ENCODE data around the gene RNASEH2A. TPM values are rescaled to one million over a fixed set of nuclear protein-coding genes. Genes with fewer than 3 reads are reported as not detected.

RNASEH2A gene
- polyA plus RNA-seq, 1 donor (not counting 4 experiments of a cell fraction or from before 2014, with no cell fraction given) = 19.7 TPM

DNA sequence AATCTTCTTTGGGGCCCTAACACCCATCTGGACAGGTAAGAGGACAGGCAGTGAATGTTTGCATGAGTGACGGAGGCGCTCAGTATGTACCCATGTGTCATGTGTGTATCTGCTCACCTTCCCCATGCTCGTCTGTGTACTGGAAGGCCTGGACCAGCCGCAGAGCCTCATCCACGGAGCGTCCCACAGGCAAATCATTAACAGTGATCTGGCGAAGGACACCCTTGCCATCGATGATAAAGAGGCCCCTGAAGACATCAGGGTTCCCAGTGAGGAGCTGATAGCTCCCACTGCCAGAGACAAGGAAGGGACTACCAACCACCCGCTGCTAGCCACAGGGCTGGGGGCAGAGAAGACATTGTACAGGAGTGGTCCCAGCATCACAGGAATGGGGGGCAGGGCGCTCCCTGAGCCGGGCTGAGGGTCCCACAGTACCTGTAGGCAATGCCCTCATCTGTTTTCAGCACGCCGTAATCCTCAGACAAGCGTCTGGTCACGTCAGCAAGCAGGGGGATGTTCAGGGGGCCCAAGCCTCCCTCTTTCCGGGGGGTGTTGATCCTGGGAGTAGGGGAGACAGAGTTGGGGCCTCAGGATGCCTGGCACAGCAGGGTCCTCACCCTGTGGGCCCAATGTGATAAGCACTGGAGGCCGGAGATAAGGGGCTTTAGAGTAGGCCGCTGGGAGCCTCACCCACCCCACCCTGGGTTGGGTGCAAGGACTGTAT, 6.5 kb upstream of the RNASEH2A start:
- Histone ChIP-seq H2AFZ (ENCODE audit: control insufficient read depth, low read length) (no peak overlapping the region), H4K20me1 (ENCODE audit: control insufficient read depth, extremely low read depth, insufficient read depth, low read length) (no peaks in the 10 kb centered on the region), H3K27ac (ENCODE audit: control insufficient read depth, insufficient read depth, low read length) (no peak overlapping the region), H3K9ac (ENCODE audit: control insufficient read depth, extremely low read depth, insufficient read depth, low read length) (no peak overlapping the region), H3K9me1 (ENCODE audit: control insufficient read depth, extremely low read depth, insufficient read depth, low read length) (no peaks in the 10 kb centered on the region), H3K79me2 (ENCODE audit: control insufficient read depth, insufficient read depth, low read length) (peaks cover 13% of the 10 kb centered on the region), H3K4me2 (ENCODE audit: control insufficient read depth, extremely low read depth, insufficient read depth, low read depth, low read length) (peak overlapping the region; percentile 94), H3K27me3 (ENCODE audit: control insufficient read depth, extremely low read depth, insufficient read depth, low read length) (no peaks in the 10 kb centered on the region), H3K4me3 (ENCODE audit: control insufficient read depth in 2 of 3, extremely low read depth in 1 of 3, insufficient read depth in 2 of 3, low read depth in 1 of 3, low read length in 3 of 3) (no peak overlapping the region), H3K9me3 (ENCODE audit: control insufficient read depth, low read depth, low read length) (no peaks in the 10 kb centered on the region), H3K36me3 (ENCODE audit: control insufficient read depth in 2 of 2, extremely low read depth in 1 of 2, insufficient read depth in 2 of 2, low read length in 2 of 2) (peaks cover 4 to 9% of the 10 kb centered on the region in 2 experiments), H3K4me1 (ENCODE audit: control insufficient read depth, extremely low read depth, insufficient read depth, low read length) (peaks cover 27% of the 10 kb centered on the region)
- dilution Hi-C loops (cut with MboI; ENCODE audit: extremely low pct_ligation_motif_present, low sequenced_read_pairs) = no loop called here
- TF ChIP-seq CTCF (optimal IDR thresholded peaks at IDR 0.05 in 1 of 3, IDR thresholded peaks at IDR 0.05 in 1 of 3, conservative IDR thresholded peaks at IDR 0.05 in 1 of 3; ENCODE audit: extremely low read depth in 1 of 3, insufficient read depth in 2 of 3, low read length in 3 of 3) (no peak), EZH2 (IDR thresholded peaks at IDR 0.05; ENCODE audit: low read length) (no peak)
- no peak for DNase-seq (ENCODE audit: low read depth, low spot score)
- FAIRE-seq = no peak

GRCh38 chr19:12800466-12800770, 6.0 kb upstream of the RNASEH2A start:
- no peak for FAIRE-seq
- H3K79me2 ChIP-seq (ENCODE audit: control insufficient read depth, insufficient read depth, low read length) = peaks cover 13% of the 10 kb centered on the region
- H3K4me3 ChIP-seq (ENCODE audit: control insufficient read depth in 2 of 3, extremely low read depth in 1 of 3, insufficient read depth in 2 of 3, low read depth in 1 of 3, low read length in 3 of 3) = peak overlapping the region; percentile 87 to 95 (median 92)
- H3K4me1 ChIP-seq (ENCODE audit: control insufficient read depth, extremely low read depth, insufficient read depth, low read length) = peaks cover 27% of the 10 kb centered on the region
- dilution Hi-C loops (cut with MboI; ENCODE audit: extremely low pct_ligation_motif_present, low sequenced_read_pairs) = no loop called here
- H3K9ac ChIP-seq (ENCODE audit: control insufficient read depth, extremely low read depth, insufficient read depth, low read length) = peak overlapping the region; percentile 89
- DNase-seq (ENCODE audit: low read depth, low spot score) = no peak
- TF ChIP-seq CTCF (optimal IDR thresholded peaks at IDR 0.05 in 1 of 3, IDR thresholded peaks at IDR 0.05 in 1 of 3, conservative IDR thresholded peaks at IDR 0.05 in 1 of 3; ENCODE audit: extremely low read depth in 1 of 3, insufficient read depth in 2 of 3, low read length in 3 of 3) (no peak), EZH2 (IDR thresholded peaks at IDR 0.05; ENCODE audit: low read length) (no peak)
- no peaks in the 10 kb centered on the region for H3K9me3 ChIP-seq (ENCODE audit: control insufficient read depth, low read depth, low read length)
- H3K27me3 ChIP-seq (ENCODE audit: control insufficient read depth, extremely low read depth, insufficient read depth, low read length) = no peaks in the 10 kb centered on the region
- H3K36me3 ChIP-seq (ENCODE audit: control insufficient read depth in 2 of 2, extremely low read depth in 1 of 2, insufficient read depth in 2 of 2, low read length in 2 of 2) = peaks cover 4 to 9% of the 10 kb centered on the region in 2 experiments
- no peak overlapping the region for H2AFZ ChIP-seq (ENCODE audit: control insufficient read depth, low read length)
- H3K9me1 ChIP-seq (ENCODE audit: control insufficient read depth, extremely low read depth, insufficient read depth, low read length) = no peaks in the 10 kb centered on the region
- H4K20me1 ChIP-seq (ENCODE audit: control insufficient read depth, extremely low read depth, insufficient read depth, low read length) = no peaks in the 10 kb centered on the region
- peak overlapping the region; percentile 52 for H3K27ac ChIP-seq (ENCODE audit: control insufficient read depth, insufficient read depth, low read length)
- peak overlapping the region; percentile 94 for H3K4me2 ChIP-seq (ENCODE audit: control insufficient read depth, extremely low read depth, insufficient read depth, low read depth, low read length)
